Immature natural killer cell (primary cell): Measurements from ENCODE around the gene EIF1. TPM values are rescaled to one million over a fixed set of nuclear protein-coding genes. Genes with fewer than 3 reads are reported as not detected.
"Not testable (repeated sequence)": the region's sequence is repeated elsewhere in the genome, so short reads cannot be mapped to it uniquely, and the experiment has no call there.

Source experiments
- DNase-seq, 3 donors: peaks; one replicate each; pipeline ENCODE4 v3.0.0; 2022; ENCODE audit warnings: mixed read lengths in 1 of 3
- H3K27ac Mint-ChIP-seq, 6 donors: one replicate each; pipeline ENCODE4 v1.8.0; 2020; ENCODE audit warnings: mixed read lengths in 6 of 6, mild to moderate bottlenecking in 5 of 6, inconsistent platforms in 4 of 6, moderate library complexity in 3 of 6
- H3K27me3 Mint-ChIP-seq, 3 donors: one replicate each; pipeline ENCODE4 v1.8.0; 2020 to 2021; ENCODE audit warnings: low read depth in 3 of 3, mild to moderate bottlenecking in 3 of 3, mixed read lengths in 3 of 3, moderate library complexity in 3 of 3, inconsistent platforms in 1 of 3
- H3K36me3 Mint-ChIP-seq, 3 donors: one replicate each; pipeline ENCODE4 v1.8.0; 2020; ENCODE audit warnings: mixed read lengths in 3 of 3, inconsistent platforms in 2 of 3, mild to moderate bottlenecking in 2 of 3
- H3K4me1 Mint-ChIP-seq, 2 donors: one replicate each; pipeline ENCODE4 v1.8.0; 2020; ENCODE audit warnings: inconsistent platforms in 2 of 2, mild to moderate bottlenecking in 2 of 2, mixed read lengths in 2 of 2, moderate library complexity in 1 of 2
- H3K4me3 Mint-ChIP-seq, 5 donors: one replicate each; pipeline ENCODE4 v1.8.0; 2020; ENCODE audit warnings: mild to moderate bottlenecking in 5 of 5, mixed read lengths in 5 of 5, inconsistent platforms in 3 of 5, moderate library complexity in 3 of 5
- H3K9me3 Mint-ChIP-seq, 6 donors: one replicate each; pipeline ENCODE4 v1.8.0; 2020; ENCODE audit warnings: mild to moderate bottlenecking in 6 of 6, mixed read lengths in 6 of 6, inconsistent platforms in 4 of 6, moderate library complexity in 3 of 6
- polyA plus RNA-seq, 3 donors: library from polyadenylated mRNA; unstranded; fragments of 300-500 nt; fragmentation: Illumina TruSeq; gene quantifications; one replicate each; pipeline ENCODE4 v1.2.3, GENCODE V29; 2021

Gene EIF1
- polyA plus RNA-seq = 1,000 to 10,000 TPM in 1 of 3 donors, 100 to 1,000 TPM in 2; 639 to 1,260 (median 915) TPM

DNA sequence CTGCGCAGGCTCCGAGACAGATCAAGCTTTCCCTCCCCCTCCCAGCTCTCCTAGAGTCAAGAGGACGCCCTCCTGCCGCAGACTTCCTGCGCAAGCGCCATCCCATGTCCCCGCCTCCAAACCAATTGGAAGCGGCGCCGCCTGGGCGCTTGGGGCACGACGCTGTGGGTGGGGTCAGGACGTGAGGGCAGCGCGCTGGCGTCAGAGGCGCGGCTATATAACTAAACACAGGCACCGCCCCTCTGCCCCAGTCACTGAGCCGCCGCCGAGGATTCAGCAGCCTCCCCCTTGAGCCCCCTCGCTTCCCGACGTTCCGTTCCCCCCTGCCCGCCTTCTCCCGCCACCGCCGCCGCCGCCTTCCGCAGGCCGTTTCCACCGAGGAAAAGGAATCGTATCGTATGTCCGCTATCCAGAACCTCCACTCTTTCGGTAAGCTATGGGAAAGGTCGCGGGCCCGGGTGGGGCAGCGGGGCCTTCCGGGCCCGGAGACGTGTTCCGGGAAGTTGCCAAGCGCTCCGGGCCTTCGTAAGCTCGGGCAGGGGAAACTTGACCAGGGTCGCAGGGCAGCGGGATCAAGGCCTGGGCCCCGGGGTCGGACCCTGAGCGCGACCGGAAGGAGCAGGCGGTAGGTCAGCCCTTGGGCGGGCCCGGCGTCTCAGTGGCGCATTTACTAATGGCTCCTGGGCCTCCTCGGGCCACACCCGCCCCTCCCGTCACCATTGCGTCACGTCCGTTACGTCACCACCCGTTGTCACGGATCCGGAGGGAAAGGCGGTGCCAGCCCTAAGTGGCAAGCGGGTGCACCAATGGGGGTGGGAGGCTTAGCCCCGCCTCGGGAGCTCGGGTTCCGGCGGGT lies at the start of gene EIF1:
EIF1 (plus strand) TSS at position 245 of the 856 bp plus-strand sequence; CDS start at position 399, 154 bp downstream.
- DNase-seq = peak; percentile 100
- Mint-ChIP-seq H3K4me1 (peaks cover 35 to 48% of the 10 kb centered on the region in 2 donors), H3K27me3 (peaks cover 44 to 48% (median 47%) of the 10 kb centered on the region in 3 donors), H3K36me3 (peaks cover 17 to 40% (median 38%) of the 10 kb centered on the region in 3 donors), H3K4me3 (peak within 1 kb of the TSS; percentile 85 to 98 (median 97)), H3K9me3 (peaks cover 0 to 2% (median 0%) of the 10 kb centered on the region in 6 donors), H3K27ac (peak within 1 kb of the TSS; percentile 94 to 100 (median 99))

DNA sequence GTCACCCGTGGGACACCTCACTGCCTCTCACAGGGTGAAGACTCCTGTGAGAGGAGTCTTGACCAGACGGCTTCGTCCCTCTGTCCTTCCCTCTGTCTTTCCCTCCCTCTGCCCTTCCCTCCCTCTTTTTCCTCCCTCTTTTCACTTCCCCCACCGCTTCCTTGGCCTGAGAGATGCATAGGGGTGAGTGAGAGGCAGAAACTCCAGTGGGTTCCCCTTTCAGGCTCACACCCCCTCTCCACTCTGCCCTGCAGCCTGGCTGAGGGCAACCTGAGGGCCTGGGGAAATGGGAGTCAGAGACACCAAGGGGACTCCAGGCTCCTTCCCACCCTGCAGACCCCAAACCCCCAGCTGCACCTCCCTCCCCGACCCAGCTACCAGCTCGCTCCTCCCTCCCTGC lies 49.7 kb upstream of the EIF1 start:
- Mint-ChIP-seq H3K27me3 (no peaks in the 10 kb centered on the region), H3K27ac (no peak overlapping the region), H3K9me3 (no peaks in the 10 kb centered on the region), H3K36me3 (no peaks in the 10 kb centered on the region), H3K4me3 (no peak overlapping the region), H3K4me1 (no peaks in the 10 kb centered on the region)
- no peak for DNase-seq

DNA sequence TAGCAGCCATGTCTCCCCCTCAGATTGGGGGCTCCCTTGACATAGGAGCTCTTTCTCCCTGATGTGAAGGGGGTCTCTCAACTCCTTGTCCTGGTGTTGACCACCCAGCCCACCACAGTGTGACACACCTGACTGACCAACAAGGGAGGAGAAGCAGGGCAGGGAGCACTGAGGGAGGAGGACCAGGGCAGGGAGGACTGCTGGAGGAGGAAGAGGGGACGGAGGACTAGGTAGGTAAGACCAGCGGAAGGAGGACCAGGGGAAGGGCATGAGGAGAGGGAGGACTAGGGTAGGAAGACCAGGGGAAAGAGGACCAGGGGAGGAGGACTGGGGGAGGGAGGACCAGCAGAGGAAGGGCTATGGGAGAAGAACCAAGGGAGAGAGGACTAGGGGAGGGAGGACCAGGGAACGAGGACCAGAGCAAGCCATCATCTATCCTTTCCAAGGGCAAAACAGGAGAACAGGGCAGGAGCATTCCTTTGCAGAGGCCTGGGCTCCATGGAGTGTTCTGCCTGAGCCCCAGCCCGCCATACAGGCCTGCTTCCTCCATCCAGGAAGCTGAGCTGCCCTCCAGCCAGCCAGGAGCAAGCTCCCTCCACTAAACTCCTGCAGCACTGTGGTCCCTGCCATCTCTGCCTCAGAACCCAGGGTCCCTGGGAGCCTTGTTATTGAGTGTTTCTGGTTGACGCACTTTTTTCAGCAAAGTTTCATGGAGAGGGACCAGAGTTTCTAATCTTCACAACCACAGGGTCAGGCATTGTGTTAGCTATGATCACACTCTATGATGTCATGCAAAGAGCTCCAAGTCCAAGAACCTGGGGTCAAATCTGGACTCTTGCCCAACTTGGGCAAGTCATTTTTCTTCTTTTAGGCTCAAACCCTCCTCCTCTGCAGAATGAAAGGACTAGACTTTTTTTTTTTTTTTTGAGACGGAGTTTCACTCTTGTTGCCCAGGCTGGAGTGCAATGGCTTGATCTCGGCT lies 48.9 kb upstream of the EIF1 start:
- Mint-ChIP-seq H3K9me3 (no peaks in the 10 kb centered on the region), H3K36me3 (no peaks in the 10 kb centered on the region), H3K4me3 (no peak overlapping the region), H3K27me3 (no peaks in the 10 kb centered on the region), H3K4me1 (no peaks in the 10 kb centered on the region), H3K27ac (no peak overlapping the region)
- no peak for DNase-seq

DNA sequence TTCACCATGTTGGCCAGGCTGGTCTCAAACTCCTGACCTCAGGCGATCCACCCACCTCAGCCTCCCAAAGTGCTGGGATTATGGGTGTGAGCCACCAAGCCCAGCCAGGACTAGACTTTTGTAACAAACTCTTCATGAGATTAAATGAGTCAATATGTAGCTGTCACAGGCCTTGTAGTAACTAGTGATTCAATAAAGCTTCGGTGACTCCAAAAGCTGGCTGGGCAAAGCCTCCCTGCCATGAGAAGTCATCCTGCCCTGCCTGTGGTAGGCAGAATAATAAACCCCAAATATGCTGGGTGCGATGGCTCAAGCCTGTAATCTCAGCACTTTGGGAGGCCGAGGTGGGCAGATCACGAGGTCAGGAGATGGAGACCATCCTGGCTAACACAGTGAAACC lies 48.1 kb upstream of the EIF1 start:
- H3K27me3 Mint-ChIP-seq, H3K27ac Mint-ChIP-seq, H3K36me3 Mint-ChIP-seq, DNase-seq, H3K4me1 Mint-ChIP-seq, H3K4me3 Mint-ChIP-seq, H3K9me3 Mint-ChIP-seq: not testable (repeated sequence)

- H3K4me1 Mint-ChIP-seq = no peaks in the 10 kb centered on the region
- no peaks in the 10 kb centered on the region for H3K27me3 Mint-ChIP-seq
- no peaks in the 10 kb centered on the region for H3K9me3 Mint-ChIP-seq
- no peak overlapping the region for H3K4me3 Mint-ChIP-seq
- H3K36me3 Mint-ChIP-seq = no peaks in the 10 kb centered on the region
- no peak overlapping the region for H3K27ac Mint-ChIP-seq
- no peak for DNase-seq
Observed at GRCh38 chr17:41642252-41643156, 46.2 kb upstream of the EIF1 start.

DNA sequence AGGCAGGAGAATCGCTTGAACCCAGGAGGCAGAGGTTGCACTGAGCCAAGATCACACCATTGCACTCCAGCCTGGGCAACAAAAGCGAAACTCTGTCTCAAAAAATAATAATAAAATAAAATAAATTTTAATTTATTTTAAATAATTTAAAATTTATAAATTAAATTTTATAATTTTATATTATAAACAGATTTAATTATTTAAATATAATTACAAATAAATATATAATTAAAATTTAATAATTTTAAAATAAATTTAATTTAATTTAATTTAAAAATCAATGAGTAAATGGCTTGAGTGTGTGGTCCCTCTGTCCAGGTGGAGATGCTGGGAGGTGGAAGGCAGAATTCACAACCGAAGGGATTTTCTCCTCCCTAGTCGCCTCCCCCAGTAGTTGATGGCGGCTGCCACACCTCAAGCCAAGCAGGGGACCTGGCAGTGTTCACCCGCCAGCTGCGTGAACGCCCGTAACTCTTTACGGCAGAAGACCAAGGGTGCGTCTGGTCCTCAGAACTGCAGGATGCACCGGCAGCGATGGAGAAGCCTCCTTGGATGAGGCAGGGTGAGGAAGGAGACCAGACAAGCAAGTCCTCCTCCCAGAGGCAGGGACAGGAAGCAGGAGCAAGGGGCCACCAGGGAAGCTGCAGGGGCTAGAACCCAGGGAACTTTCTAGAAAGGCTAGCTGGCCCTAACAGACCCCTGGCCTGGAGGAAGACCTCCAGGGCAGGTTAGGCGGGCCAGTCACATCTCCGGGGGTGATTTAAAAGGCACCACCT lies 41.5 kb upstream of the EIF1 start:
- Mint-ChIP-seq H3K36me3 (no peaks in the 10 kb centered on the region), H3K9me3 (no peaks in the 10 kb centered on the region), H3K27ac (peak overlapping the region in 1 of 6 donors; percentile 45), H3K27me3 (peaks cover 0 to 5% (median 4%) of the 10 kb centered on the region in 3 donors), H3K4me3 (peak overlapping the region in 1 of 5 donors; percentile 41), H3K4me1 (peaks cover 10 to 12% of the 10 kb centered on the region in 2 donors)
- no peak for DNase-seq

DNA sequence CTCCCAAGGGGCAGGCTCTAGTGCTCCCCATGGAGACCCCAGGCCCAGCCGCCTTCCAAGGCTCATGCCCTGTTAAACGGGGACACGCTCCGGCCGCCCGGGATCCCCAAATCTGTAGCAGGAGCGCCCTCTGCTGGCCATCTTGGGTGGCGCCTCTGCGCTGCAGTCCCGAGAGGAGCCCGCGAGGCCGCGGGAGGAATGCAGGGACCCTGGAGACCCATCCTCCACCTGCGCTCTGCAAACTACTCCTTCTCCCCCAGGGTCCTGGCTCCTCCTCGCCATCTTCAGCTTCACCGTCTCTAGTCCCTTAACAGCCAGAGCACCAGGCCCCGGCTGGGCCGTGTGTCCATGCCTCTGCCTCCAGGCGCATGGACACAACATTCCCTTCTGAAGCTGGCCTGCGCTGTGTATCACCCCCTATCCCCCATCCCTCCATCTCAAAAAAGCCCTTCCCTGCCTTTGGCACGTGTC lies 40.7 kb upstream of the EIF1 start:
- DNase-seq = peak; percentile 79 to 83 (median 79)
- peak overlapping the region in 2 of 6 donors; percentile 3 to 26 for H3K27ac Mint-ChIP-seq
- peaks cover 10 to 12% of the 10 kb centered on the region in 2 donors for H3K4me1 Mint-ChIP-seq
- H3K4me3 Mint-ChIP-seq = peak overlapping the region; percentile 75 to 85 (median 80)
- no peaks in the 10 kb centered on the region for H3K36me3 Mint-ChIP-seq
- H3K9me3 Mint-ChIP-seq = no peaks in the 10 kb centered on the region
- H3K27me3 Mint-ChIP-seq = peaks cover 0 to 5% (median 4%) of the 10 kb centered on the region in 3 donors

DNA sequence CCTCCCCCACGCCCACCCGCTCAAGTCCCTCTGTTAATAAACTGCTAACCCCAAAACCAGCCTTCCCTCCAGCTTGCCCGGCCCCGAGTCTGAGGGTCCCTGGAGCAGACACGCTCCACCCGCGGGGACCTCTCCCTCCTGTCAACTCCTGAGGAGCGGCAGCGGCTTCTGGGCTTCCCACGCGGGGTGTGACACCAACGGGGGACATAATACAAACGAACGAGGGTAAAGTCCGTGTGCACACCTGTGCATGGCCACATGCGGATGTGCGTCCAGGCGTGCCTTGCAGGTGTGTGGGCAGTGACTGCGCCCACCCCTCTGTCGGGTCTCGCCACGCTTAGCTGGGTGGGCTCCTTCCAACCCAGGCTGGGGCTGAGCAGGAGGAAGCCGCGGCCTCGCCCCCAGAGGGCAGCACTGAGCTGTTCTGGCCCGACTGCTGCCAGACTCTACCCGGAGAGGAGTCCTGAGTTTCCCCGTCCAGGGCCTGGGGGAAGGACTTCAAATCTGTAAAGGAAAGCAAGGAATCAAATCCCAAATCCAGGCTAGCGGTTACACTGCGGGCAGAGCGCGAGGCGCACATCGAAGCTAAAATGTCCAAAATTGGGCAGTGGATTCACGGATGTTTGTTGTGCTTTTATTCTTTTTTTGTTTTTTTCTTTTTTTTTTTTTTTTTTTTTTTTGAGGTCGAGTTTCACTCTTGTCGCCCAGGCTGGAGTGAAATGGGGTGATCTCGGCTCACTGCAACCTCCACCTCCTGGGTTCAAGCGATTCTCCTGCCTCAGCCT lies 40.1 kb upstream of the EIF1 start:
- no peaks in the 10 kb centered on the region for H3K36me3 Mint-ChIP-seq
- peak; percentile 80 to 83 (median 82) for DNase-seq
- peaks cover 0 to 5% (median 4%) of the 10 kb centered on the region in 3 donors for H3K27me3 Mint-ChIP-seq
- peaks cover 10 to 12% of the 10 kb centered on the region in 2 donors for H3K4me1 Mint-ChIP-seq
- peak overlapping the region in 3 of 6 donors; percentile 84 to 92 (median 88) for H3K27ac Mint-ChIP-seq
- peak overlapping the region; percentile 75 to 85 (median 80) for H3K4me3 Mint-ChIP-seq
- H3K9me3 Mint-ChIP-seq = no peaks in the 10 kb centered on the region

DNA sequence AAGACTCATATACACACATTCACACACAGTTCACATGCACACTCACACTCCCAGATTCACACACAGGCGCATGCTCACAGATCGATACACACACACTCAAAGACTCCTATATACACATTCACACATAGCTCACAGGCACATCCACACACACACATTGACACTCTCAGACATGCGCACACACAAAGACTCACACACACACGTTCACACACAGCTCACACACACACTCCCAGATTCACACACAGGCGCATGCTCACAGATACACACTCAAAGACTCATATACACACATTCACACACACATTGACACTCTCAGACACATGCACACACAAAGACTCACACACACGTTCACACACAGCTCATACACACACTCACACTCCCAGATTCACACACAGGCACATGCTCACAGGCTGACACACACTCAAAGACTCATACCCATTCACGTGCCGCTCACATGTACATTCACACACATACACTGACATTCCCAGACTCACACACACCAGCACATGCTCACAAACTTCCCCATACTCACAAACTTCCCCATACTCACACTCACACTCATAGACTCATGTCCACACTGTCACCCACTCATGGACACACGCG lies 38.7 kb upstream of the EIF1 start:
- Mint-ChIP-seq H3K27ac (no peak overlapping the region), H3K4me1 (peaks cover 10 to 12% of the 10 kb centered on the region in 2 donors), H3K9me3 (no peaks in the 10 kb centered on the region), H3K36me3 (no peaks in the 10 kb centered on the region), H3K4me3 (no peak overlapping the region), H3K27me3 (peaks cover 0 to 5% (median 4%) of the 10 kb centered on the region in 3 donors)
- DNase-seq = no peak

- Mint-ChIP-seq H3K27ac (no peak overlapping the region), H3K9me3 (no peaks in the 10 kb centered on the region), H3K36me3 (no peaks in the 10 kb centered on the region), H3K27me3 (peaks cover 0 to 6% (median 5%) of the 10 kb centered on the region in 3 donors), H3K4me1 (peaks cover 10 to 12% of the 10 kb centered on the region in 2 donors), H3K4me3 (no peak overlapping the region)
- no peak for DNase-seq
Observed at GRCh38 chr17:41650794-41651624, 37.7 kb upstream of the EIF1 start.
